Endothelial cell of umbilical vein (primary cell): ENCODE measurements around the gene CNTNAP2.
"Not testable (repeated sequence)": the region's sequence is repeated elsewhere in the genome, so short reads cannot be mapped to it uniquely, and the experiment has no call there.

Experiments used
- CTCF ChIP-seq, 2 donors: IDR thresholded peaks; 1 replicate in 1 of 2; 2 replicates in 1 of 2; pipeline ENCODE4 v1.5.1; 2011; ENCODE audit warnings: low read length in 2 of 2, mild to moderate bottlenecking in 2 of 2, moderate library complexity in 2 of 2, control low read depth in 1 of 2, inconsistent platforms in 1 of 2, low read depth in 1 of 2; ENCODE audit not compliant: insufficient read depth in 1 of 2; ENCODE audit errors: extremely low read depth in 1 of 2
- EZH2 ChIP-seq: IDR thresholded peaks from 2 replicates; pipeline ENCODE4 v1.6.1; 2012; ENCODE audit warnings: borderline replicate concordance, low read depth, mild to moderate bottlenecking, moderate library complexity, low read length, inconsistent platforms; ENCODE audit not compliant: severe bottlenecking
- JUN ChIP-seq: IDR thresholded peaks from 2 replicates; pipeline ENCODE4 v1.6.1; 2011; ENCODE audit warnings: borderline replicate concordance, low read depth; ENCODE audit not compliant: insufficient read length, insufficient read depth
- POLR2A ChIP-seq: IDR thresholded peaks from 2 replicates; pipeline ENCODE4 v1.6.1; 2012; ENCODE audit warnings: low read depth, mild to moderate bottlenecking, control low read depth, low read length

DNA sequence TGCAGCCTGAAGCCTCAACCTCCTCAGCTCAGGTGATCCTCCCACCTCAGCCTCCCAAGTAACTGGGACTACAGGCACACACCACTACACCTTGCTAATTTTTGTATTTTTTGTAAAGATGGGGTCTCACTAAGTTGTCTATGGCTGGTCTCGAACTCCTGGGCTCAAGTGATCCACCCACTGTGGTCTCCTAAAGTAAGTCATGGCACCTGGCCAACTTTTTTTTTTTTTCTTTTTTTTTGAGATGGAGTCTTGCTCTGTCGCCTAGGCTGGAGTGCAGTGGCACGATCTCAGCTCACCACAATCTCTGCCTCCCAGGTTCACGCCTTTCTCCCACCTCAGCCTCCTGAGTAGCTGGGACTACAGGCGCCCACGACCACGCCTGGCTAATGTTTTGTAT is 2182.2 kb downstream of the CNTNAP2 start:
- not testable (repeated sequence) for TF ChIP-seq CTCF (IDR thresholded peaks at IDR 0.05; ENCODE audit: extremely low read depth in 1 of 2, insufficient read depth in 1 of 2, low read depth in 1 of 2, low read length in 2 of 2); EZH2; POLR2A; JUN
